ENCODE data around the gene WFIKKN1. TPM values are rescaled to one million over a fixed set of nuclear protein-coding genes. Genes with fewer than 3 reads are reported as not detected.

The WFIKKN1 gene
- total RNA-seq, 2 donors from 2014 or later = 0.80 to 1.1 TPM

GRCh38 chr16:667780-668518 lies 37.2 kb downstream of the WFIKKN1 start, which contains the start of gene RHOT2:
Gene RHOT2, plus strand, starts transcription at chr16:668132. Its CDS starts 68 bp downstream, at chr16:668200.
- H3K9ac ChIP-seq (ENCODE audit: low read depth in 2 of 2, low read length in 2 of 2) = peak within 1 kb of the TSS; percentile 91 to 93
- H3K27ac ChIP-seq = peak within 1 kb of the TSS; percentile 75
- DNase-seq = peak; percentile 93
- H3K27me3 ChIP-seq = no peaks in the 10 kb centered on the region
- H3K9me3 ChIP-seq = no peaks in the 10 kb centered on the region
- intact Hi-C loops (cut with DNase I) = no loop called here
- H3K4me3 ChIP-seq = peak within 1 kb of the TSS; percentile 99
- peaks cover 6% of the 10 kb centered on the region for H3K4me1 ChIP-seq
- TF ChIP-seq CTCF (IDR thresholded peaks at IDR 0.05) = peak; percentile 88
- peaks cover 20% of the 10 kb centered on the region for H3K36me3 ChIP-seq

- H3K4me1 ChIP-seq = peaks cover 6% of the 10 kb centered on the region
- peak overlapping the region; percentile 91 to 93 for H3K9ac ChIP-seq (ENCODE audit: low read depth in 2 of 2, low read length in 2 of 2)
- intact Hi-C loops (cut with DNase I) = no loop called here
- H3K27me3 ChIP-seq = no peaks in the 10 kb centered on the region
- H3K27ac ChIP-seq = peak overlapping the region; percentile 75
- H3K9me3 ChIP-seq = no peaks in the 10 kb centered on the region
- H3K36me3 ChIP-seq = peaks cover 23% of the 10 kb centered on the region
- H3K4me3 ChIP-seq = peak overlapping the region; percentile 99
- no peak for TF ChIP-seq CTCF (IDR thresholded peaks at IDR 0.05)
- no peak for DNase-seq
Observed at GRCh38 chr16:668519-669171, 37.9 kb downstream of the WFIKKN1 start.

- DNase-seq = no peak
- Histone ChIP-seq H3K27me3 (no peaks in the 10 kb centered on the region), H3K4me1 (peaks cover 7% of the 10 kb centered on the region), H3K27ac (no peak overlapping the region), H3K4me3 (no peak overlapping the region), H3K36me3 (peaks cover 23% of the 10 kb centered on the region), H3K9ac (ENCODE audit: low read depth in 2 of 2, low read length in 2 of 2) (no peak overlapping the region), H3K9me3 (no peaks in the 10 kb centered on the region)
- intact Hi-C loops (cut with DNase I) = no loop called here
- no peak for TF ChIP-seq CTCF (IDR thresholded peaks at IDR 0.05)
Observed at GRCh38 chr16:669666-670065, 38.9 kb downstream of the WFIKKN1 start.

- Histone ChIP-seq H3K4me3 (no peak overlapping the region), H3K9me3 (no peaks in the 10 kb centered on the region), H3K27me3 (no peaks in the 10 kb centered on the region), H3K36me3 (peaks cover 23% of the 10 kb centered on the region), H3K27ac (no peak overlapping the region), H3K4me1 (peaks cover 14% of the 10 kb centered on the region), H3K9ac (ENCODE audit: low read depth in 2 of 2, low read length in 2 of 2) (no peak overlapping the region)
- no peak for TF ChIP-seq CTCF (IDR thresholded peaks at IDR 0.05)
- intact Hi-C loops (cut with DNase I) = no loop called here
- no peak for DNase-seq
Observed at GRCh38 chr16:670485-671352, 39.9 kb downstream of the WFIKKN1 start.

Data from colonic mucosa (tissue), 4 donors.